ENCODE data around the gene LMOD3.

Gene LMOD3

GRCh38 chr3:69115731-69116130 lies 6.7 kb downstream of the LMOD3 start:
- Mint-ChIP-seq H3K27me3 (no peaks in the 10 kb centered on the region), H3K4me3 (no peak overlapping the region), H3K9me3 (no peaks in the 10 kb centered on the region), H3K4me1 (ENCODE audit: low read depth) (peaks cover 25% of the 10 kb centered on the region), H3K36me3 (ENCODE audit: low read depth) (no peaks in the 10 kb centered on the region), H3K27ac (no peak overlapping the region)

GRCh38 chr3:69113536-69113935 lies 8.9 kb downstream of the LMOD3 start:
- H3K27ac Mint-ChIP-seq, result no peak overlapping the region
- H3K4me3 Mint-ChIP-seq, result no peak overlapping the region
- H3K9me3 Mint-ChIP-seq, result no peaks in the 10 kb centered on the region
- no peaks in the 10 kb centered on the region for H3K36me3 Mint-ChIP-seq (ENCODE audit: low read depth)
- H3K4me1 Mint-ChIP-seq (ENCODE audit: low read depth), result peaks cover 29% of the 10 kb centered on the region
- no peaks in the 10 kb centered on the region for H3K27me3 Mint-ChIP-seq

GRCh38 chr3:69110941-69111546 lies 11.4 kb downstream of the LMOD3 start:
- H3K4me3 Mint-ChIP-seq, result no peak overlapping the region
- H3K9me3 Mint-ChIP-seq, result no peaks in the 10 kb centered on the region
- peaks cover 4% of the 10 kb centered on the region for H3K36me3 Mint-ChIP-seq (ENCODE audit: low read depth)
- H3K27ac Mint-ChIP-seq, result no peak overlapping the region
- H3K27me3 Mint-ChIP-seq, result no peaks in the 10 kb centered on the region
- peaks cover 38% of the 10 kb centered on the region for H3K4me1 Mint-ChIP-seq (ENCODE audit: low read depth)

GRCh38 chr3:69108811-69109210 lies 13.6 kb downstream of the LMOD3 start:
- peaks cover 20% of the 10 kb centered on the region for H3K36me3 Mint-ChIP-seq (ENCODE audit: low read depth)
- H3K9me3 Mint-ChIP-seq, result no peaks in the 10 kb centered on the region
- H3K4me1 Mint-ChIP-seq (ENCODE audit: low read depth), result peaks cover 48% of the 10 kb centered on the region
- H3K27ac Mint-ChIP-seq, result peak overlapping the region; percentile 14
- no peaks in the 10 kb centered on the region for H3K27me3 Mint-ChIP-seq
- H3K4me3 Mint-ChIP-seq, result no peak overlapping the region

- H3K27me3 Mint-ChIP-seq, result no peaks in the 10 kb centered on the region
- peaks cover 29% of the 10 kb centered on the region for H3K36me3 Mint-ChIP-seq (ENCODE audit: low read depth)
- H3K4me3 Mint-ChIP-seq, result no peak overlapping the region
- H3K9me3 Mint-ChIP-seq, result no peaks in the 10 kb centered on the region
- no peak overlapping the region for H3K27ac Mint-ChIP-seq
- peaks cover 41% of the 10 kb centered on the region for H3K4me1 Mint-ChIP-seq (ENCODE audit: low read depth)
Observed at GRCh38 chr3:69107841-69108240, 14.6 kb downstream of the LMOD3 start.

- H3K27me3 Mint-ChIP-seq, result no peaks in the 10 kb centered on the region
- no peak overlapping the region for H3K27ac Mint-ChIP-seq
- H3K36me3 Mint-ChIP-seq (ENCODE audit: low read depth), result peaks cover 48% of the 10 kb centered on the region
Observed at GRCh38 chr3:69105320-69105719, 17.1 kb downstream of the LMOD3 start.

GRCh38 chr3:69104586-69104985 lies 17.8 kb downstream of the LMOD3 start:
- Mint-ChIP-seq H3K9me3 (no peaks in the 10 kb centered on the region), H3K4me1 (ENCODE audit: low read depth) (peaks cover 44% of the 10 kb centered on the region), H3K36me3 (ENCODE audit: low read depth) (peaks cover 53% of the 10 kb centered on the region), H3K4me3 (no peak overlapping the region), H3K27ac (no peak overlapping the region), H3K27me3 (no peaks in the 10 kb centered on the region)

More at GRCh38 chr3:69105320-69105719, 17.1 kb downstream of the LMOD3 start:
- H3K4me1 Mint-ChIP-seq (ENCODE audit: low read depth), result peaks cover 40% of the 10 kb centered on the region
- H3K4me3 Mint-ChIP-seq, result no peak overlapping the region
- no peaks in the 10 kb centered on the region for H3K9me3 Mint-ChIP-seq

GRCh38 chr3:69103123-69103522 lies 19.3 kb downstream of the LMOD3 start:
- Mint-ChIP-seq H3K27me3 (no peaks in the 10 kb centered on the region), H3K27ac (no peak overlapping the region), H3K36me3 (ENCODE audit: low read depth) (peaks cover 60% of the 10 kb centered on the region), H3K4me1 (ENCODE audit: low read depth) (peaks cover 47% of the 10 kb centered on the region), H3K9me3 (no peaks in the 10 kb centered on the region), H3K4me3 (no peak overlapping the region)

- Mint-ChIP-seq H3K4me1 (ENCODE audit: low read depth) (peaks cover 47% of the 10 kb centered on the region), H3K36me3 (ENCODE audit: low read depth) (peaks cover 64% of the 10 kb centered on the region), H3K27ac (no peak overlapping the region)
Observed at GRCh38 chr3:69102384-69102783, 20.0 kb downstream of the LMOD3 start.

GRCh38 chr3:69099576-69099975 lies 22.8 kb downstream of the LMOD3 start:
- Mint-ChIP-seq H3K27me3 (no peaks in the 10 kb centered on the region), H3K36me3 (ENCODE audit: low read depth) (peaks cover 71% of the 10 kb centered on the region), H3K9me3 (no peaks in the 10 kb centered on the region), H3K27ac (no peak overlapping the region), H3K4me3 (no peak overlapping the region), H3K4me1 (ENCODE audit: low read depth) (peaks cover 61% of the 10 kb centered on the region)

More at GRCh38 chr3:69102384-69102783, 20.0 kb downstream of the LMOD3 start:
- H3K4me3 Mint-ChIP-seq, result no peak overlapping the region
- no peaks in the 10 kb centered on the region for H3K27me3 Mint-ChIP-seq
- H3K9me3 Mint-ChIP-seq, result no peaks in the 10 kb centered on the region

- Mint-ChIP-seq H3K36me3 (ENCODE audit: low read depth) (peaks cover 58% of the 10 kb centered on the region), H3K4me3 (no peak overlapping the region)
Observed at GRCh38 chr3:69097407-69098086, 24.8 kb downstream of the LMOD3 start.

GRCh38 chr3:69096299-69096698 lies 26.1 kb downstream of the LMOD3 start:
- peak overlapping the region; percentile 94 for H3K27ac Mint-ChIP-seq
- H3K4me3 Mint-ChIP-seq, result no peak overlapping the region
- H3K36me3 Mint-ChIP-seq (ENCODE audit: low read depth), result peaks cover 50% of the 10 kb centered on the region
- no peaks in the 10 kb centered on the region for H3K9me3 Mint-ChIP-seq
- H3K4me1 Mint-ChIP-seq (ENCODE audit: low read depth), result peaks cover 77% of the 10 kb centered on the region
- no peaks in the 10 kb centered on the region for H3K27me3 Mint-ChIP-seq

More at GRCh38 chr3:69097407-69098086, 24.8 kb downstream of the LMOD3 start:
- Mint-ChIP-seq H3K27ac (peak overlapping the region; percentile 77), H3K4me1 (ENCODE audit: low read depth) (peaks cover 72% of the 10 kb centered on the region), H3K27me3 (no peaks in the 10 kb centered on the region), H3K9me3 (no peaks in the 10 kb centered on the region)

GRCh38 chr3:69095636-69096035 lies 26.8 kb downstream of the LMOD3 start:
- Mint-ChIP-seq H3K27ac (peak overlapping the region; percentile 94), H3K36me3 (ENCODE audit: low read depth) (peaks cover 50% of the 10 kb centered on the region)

GRCh38 chr3:69094467-69095205 lies 27.8 kb downstream of the LMOD3 start:
- Mint-ChIP-seq H3K27ac (peak overlapping the region; percentile 94), H3K9me3 (no peaks in the 10 kb centered on the region), H3K36me3 (ENCODE audit: low read depth) (peaks cover 52% of the 10 kb centered on the region), H3K4me3 (peak overlapping the region; percentile 70), H3K27me3 (no peaks in the 10 kb centered on the region), H3K4me1 (ENCODE audit: low read depth) (peaks cover 86% of the 10 kb centered on the region)

More at GRCh38 chr3:69095636-69096035, 26.8 kb downstream of the LMOD3 start:
- H3K27me3 Mint-ChIP-seq, result no peaks in the 10 kb centered on the region
- peak overlapping the region; percentile 72 for H3K4me3 Mint-ChIP-seq
- H3K4me1 Mint-ChIP-seq (ENCODE audit: low read depth), result peaks cover 81% of the 10 kb centered on the region
- H3K9me3 Mint-ChIP-seq, result no peaks in the 10 kb centered on the region

- H3K4me3 Mint-ChIP-seq, result peak overlapping the region; percentile 68
- H3K27ac Mint-ChIP-seq, result peak overlapping the region; percentile 94
- H3K4me1 Mint-ChIP-seq (ENCODE audit: low read depth), result peaks cover 98% of the 10 kb centered on the region
- H3K36me3 Mint-ChIP-seq (ENCODE audit: low read depth), result peaks cover 41% of the 10 kb centered on the region
- H3K9me3 Mint-ChIP-seq, result no peaks in the 10 kb centered on the region
- H3K27me3 Mint-ChIP-seq, result no peaks in the 10 kb centered on the region
Observed at GRCh38 chr3:69092030-69092516, 30.3 kb downstream of the LMOD3 start.
